A549 (cell line): ENCODE measurements around the gene PCDHA7. TPM values are rescaled to one million over a fixed set of nuclear protein-coding genes. Genes with fewer than 3 reads are reported as not detected.
"Not testable (repeated sequence)": the region's sequence is repeated elsewhere in the genome, so short reads cannot be mapped to it uniquely, and the experiment has no call there.

ENCODE experiments used
- ATAC-seq, 2 experiments: fragments of 200-7000 bp in 1 of 2; fragments of >200 bp in 1 of 2; cut with Nextera tagmentation in 1 of 2; cut with Tn5 transposase in 1 of 2; 3 replicates each; pipeline versions ENCODE4 v1.8.0 to v1.9.1; 2018 to 2020; ENCODE audit warnings: mild to moderate bottlenecking in 1 of 2, moderate library complexity in 1 of 2
- CTCF ChIA-PET: fragments of 300-600 bp; sonication (Branson Sonifier 250); formaldehyde crosslinking; extraction: SDS; loops from one replicate; lab custom pipeline; 2021; ENCODE audit warnings: antibody characterized with exemption, inconsistent platforms; lab: Yijun Ruan, JAX
- POLR2A ChIA-PET: fragments of 350-600 bp; formaldehyde crosslinking; extraction: SDS; loops from one replicate; lab custom pipeline; 2021; ENCODE audit warnings: antibody characterized with exemption, inconsistent platforms; lab: Yijun Ruan, JAX
- DNase-seq, 2 experiments: peaks; one replicate each; pipeline versions ENCODE4 v3.0.0 to v3.0.0-alpha.2; 2011 to 2016; ENCODE audit warnings: low read depth in 1 of 2, low spot score in 1 of 2
- FAIRE-seq: peaks from 2 replicates; lab custom pipeline; 2011; peaks lifted over from hg19 to GRCh38; lab: Jason Lieb, UNC
- H3K27ac ChIP-seq, 2 experiments: fragments of >200 bp; sonication (Bioruptor Twin); formaldehyde crosslinking; 3 replicates each; pipeline ENCODE4 v1.5.1; 2016 to 2017
- H3K4me1 ChIP-seq: fragments of >200 bp; sonication (Bioruptor Twin); formaldehyde crosslinking; 3 replicates; pipeline ENCODE4 v1.6.1; 2016
- H3K4me2 ChIP-seq: fragments of >200 bp; sonication (Bioruptor Twin); formaldehyde crosslinking; 3 replicates; pipeline ENCODE4 v1.6.1; 2016
- H3K4me3 ChIP-seq: fragments of >200 bp; sonication (Bioruptor Twin); formaldehyde crosslinking; 3 replicates; pipeline ENCODE4 v1.5.1; 2016
- H3K9me3 ChIP-seq: fragments of >200 bp; sonication (Bioruptor Twin); formaldehyde crosslinking; 3 replicates; pipeline ENCODE4 v1.6.1; 2016
- CEBPB ChIP-seq, 2 experiments: fragments of >200 bp in 1 of 2; sonication (Bioruptor Twin) in 1 of 2; formaldehyde crosslinking in 1 of 2; IDR thresholded peaks; 2 replicates each; pipeline ENCODE4 v1.6.1; 2012 to 2016
- CHD4 ChIP-seq: fragments of 200-600 bp; sonication (generic); IDR thresholded peaks from 2 replicates; pipeline ENCODE4 v1.6.1; 2016; ENCODE audit warnings: antibody characterized with exemption, mild to moderate bottlenecking, borderline replicate concordance
- EHMT2 ChIP-seq: fragments of 200-600 bp; sonication (generic); IDR thresholded peaks from 2 replicates; pipeline ENCODE4 v1.6.1; 2016; ENCODE audit warnings: antibody characterized with exemption, low read depth, mild to moderate bottlenecking, moderate library complexity
- FOSL2 ChIP-seq, 2 experiments: fragments of 450-650 bp in 1 of 2; fragments of >200 bp in 1 of 2; sonication (Bioruptor Twin) in 1 of 2; formaldehyde crosslinking; IDR thresholded peaks; 2 replicates each; pipeline versions ENCODE4 v1.5.0 to v1.6.1; 2016 to 2020; ENCODE audit warnings: mild to moderate bottlenecking in 1 of 2, moderate library complexity in 1 of 2
- GATA3 ChIP-seq: IDR thresholded peaks from 2 replicates; pipeline ENCODE4 v1.6.1; 2012; ENCODE audit warnings: borderline replicate concordance
- HOXA7 ChIP-seq: fragments of 250-450 bp; sonication (Bioruptor Pico); IDR thresholded peaks from 2 replicates; pipeline ENCODE4 v1.5.0; 2020; ENCODE audit warnings: mild to moderate bottlenecking, moderate library complexity
- HOXB5 ChIP-seq: fragments of 250-450 bp; sonication (Bioruptor Pico); IDR thresholded peaks from 2 replicates; pipeline ENCODE4 v1.5.0; 2020; ENCODE audit warnings: mild to moderate bottlenecking, moderate library complexity
- JUN ChIP-seq, 2 experiments: fragments of >200 bp; sonication (Bioruptor Twin); formaldehyde crosslinking; IDR thresholded peaks; 2 replicates in 1 of 2; 3 replicates in 1 of 2; pipeline ENCODE4 v1.6.1; 2016 to 2017
- MAZ ChIP-seq: fragments of 150-350 bp; IDR thresholded peaks from 2 replicates; pipeline ENCODE4 v1.6.1; 2014; ENCODE audit warnings: antibody characterized with exemption, low read depth, low read length, borderline replicate concordance
- MYC ChIP-seq: IDR thresholded peaks from 2 replicates; pipeline ENCODE4 v1.6.1; 2012; ENCODE audit warnings: mild to moderate bottlenecking, inconsistent platforms, low read length, improper control_type of control experiment, borderline replicate concordance
- NFE2L2 ChIP-seq: fragments of 150-350 bp; conservative IDR thresholded peaks from 2 replicates; pipeline ENCODE4 v1.6.1; 2014; ENCODE audit warnings: low read length
- POLR2A ChIP-seq: IDR thresholded peaks from 2 replicates; pipeline ENCODE4 v1.6.1; 2012; ENCODE audit warnings: mild to moderate bottlenecking, low read length
- RAD21 ChIP-seq, 2 experiments: fragments of >200 bp in 1 of 2; sonication (Bioruptor Twin) in 1 of 2; formaldehyde crosslinking in 1 of 2; IDR thresholded peaks in 1 of 2; conservative IDR thresholded peaks in 1 of 2; 2 replicates in 1 of 2; 3 replicates in 1 of 2; pipeline ENCODE4 v1.6.1; 2012 to 2018; ENCODE audit warnings: inconsistent platforms in 1 of 2
- SMC3 ChIP-seq: fragments of >200 bp; sonication (Bioruptor Twin); formaldehyde crosslinking; IDR thresholded peaks from 3 replicates; pipeline ENCODE4 v1.6.1; 2018; ENCODE audit warnings: inconsistent platforms
- ZFP36 ChIP-seq: fragments of 450-650 bp; IDR thresholded peaks from 2 replicates; pipeline ENCODE4 v1.6.1; 2014; ENCODE audit warnings: borderline replicate concordance; ENCODE audit not compliant: partially characterized antibody
- WGBS: methylation state at CpG from one replicate; pipeline ENCODE4 v1.1.6; 2017; ENCODE audit errors: missing lambda C conversion rate; 5-methylcytosine and 5-hydroxymethylcytosine counted together
- polyA plus RNA-seq, 4 experiments: library from polyadenylated mRNA; depleted of rRNA in 3 of 4; stranded (reverse); fragments of >200 nt; fragmentation: RNase III in 1 of 4; extraction: RNeasy Plus Mini Kit Qiagen cat#74134 plus additional on column Dnase treatment in 1 of 4; gene quantifications; 2 replicates in 3 of 4; 3 replicates in 1 of 4; pipeline ENCODE4 v1.2.3, GENCODE V29; 2011 to 2017
- TF ChIP-seq, protein P1 (sequence below): fragments of 150-350 bp; IDR thresholded peaks from 2 replicates; pipeline ENCODE4 v1.6.1; 2014; ENCODE audit warnings: low read depth, mild to moderate bottlenecking, low read length
- TF ChIP-seq, protein P2 (sequence below): fragments of >200 bp; sonication (Bioruptor Twin); formaldehyde crosslinking; IDR thresholded peaks from 2 replicates; pipeline ENCODE4 v1.6.1; 2016
- TF ChIP-seq, protein P3 (sequence below): fragments of 250-450 bp; sonication (Bioruptor Pico); IDR thresholded peaks from 2 replicates; pipeline ENCODE4 v1.5.0; 2020; ENCODE audit warnings: low read depth, mild to moderate bottlenecking, moderate library complexity
- TF ChIP-seq, protein P4 (sequence below): IDR thresholded peaks from 2 replicates; pipeline ENCODE4 v1.6.1; 2012

Gene PCDHA7
- polyA plus RNA-seq, 2 of the 4 experiments (the other 2 are of a cell fraction): 0.14 to 0.23 TPM

GRCh38 chr5:140876541-140877261 is 42.6 kb downstream of the PCDHA7 start:
- CTCF ChIA-PET: interaction anchor here (0.8 to 3.6 kb wide), 19 partner anchors 8 to 168 kb away, joined by 3 to 59 read pairs (median 6); partner anchors contain the start of genes PCDHA4, PCDHA5, PCDHAC1 and PCDHAC2

GRCh38 chr5:140877262-140877581 is 43.2 kb downstream of the PCDHA7 start:
- no peak for ATAC-seq
- Histone ChIP-seq H3K4me1 (no peaks in the 10 kb centered on the region), H3K4me3 (no peak overlapping the region), H3K27ac (no peak overlapping the region), H3K4me2 (no peak overlapping the region), H3K9me3 (no peaks in the 10 kb centered on the region)
- CTCF ChIA-PET: interaction anchor here (1.4 kb wide), 1 partner anchor 72 kb away, joined by 5 read pairs; no protein-coding TSS in a partner anchor
- POLR2A ChIA-PET: no interaction called here
- FAIRE-seq: no peak
- DNase-seq: no peak
- no peak for TF ChIP-seq EHMT2
- TF ChIP-seq, protein P1, sequence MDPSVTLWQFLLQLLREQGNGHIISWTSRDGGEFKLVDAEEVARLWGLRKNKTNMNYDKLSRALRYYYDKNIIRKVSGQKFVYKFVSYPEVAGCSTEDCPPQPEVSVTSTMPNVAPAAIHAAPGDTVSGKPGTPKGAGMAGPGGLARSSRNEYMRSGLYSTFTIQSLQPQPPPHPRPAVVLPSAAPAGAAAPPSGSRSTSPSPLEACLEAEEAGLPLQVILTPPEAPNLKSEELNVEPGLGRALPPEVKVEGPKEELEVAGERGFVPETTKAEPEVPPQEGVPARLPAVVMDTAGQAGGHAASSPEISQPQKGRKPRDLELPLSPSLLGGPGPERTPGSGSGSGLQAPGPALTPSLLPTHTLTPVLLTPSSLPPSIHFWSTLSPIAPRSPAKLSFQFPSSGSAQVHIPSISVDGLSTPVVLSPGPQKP: no peak
- no peak for TF ChIP-seq ZFP36
- no peak for TF ChIP-seq FOSL2 (IDR thresholded peaks at IDR 0.05)
- TF ChIP-seq FOSL2 (CRISPR knock-in tag; IDR thresholded peaks at IDR 0.05): no peak
- no peak for TF ChIP-seq HOXA7 (CRISPR knock-in tag)
- TF ChIP-seq GATA3: no peak
- TF ChIP-seq POLR2A: no peak
- no peak for TF ChIP-seq MAZ
- TF ChIP-seq NFE2L2: no peak
- no peak for TF ChIP-seq MYC
- TF ChIP-seq JUN (IDR thresholded peaks at IDR 0.05): no peak
- TF ChIP-seq, protein P2, sequence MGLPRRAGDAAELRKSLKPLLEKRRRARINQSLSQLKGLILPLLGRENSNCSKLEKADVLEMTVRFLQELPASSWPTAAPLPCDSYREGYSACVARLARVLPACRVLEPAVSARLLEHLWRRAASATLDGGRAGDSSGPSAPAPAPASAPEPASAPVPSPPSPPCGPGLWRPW: no peak
- TF ChIP-seq HOXB5 (CRISPR knock-in tag): no peak
- no peak for TF ChIP-seq CHD4
- TF ChIP-seq, protein P3, sequence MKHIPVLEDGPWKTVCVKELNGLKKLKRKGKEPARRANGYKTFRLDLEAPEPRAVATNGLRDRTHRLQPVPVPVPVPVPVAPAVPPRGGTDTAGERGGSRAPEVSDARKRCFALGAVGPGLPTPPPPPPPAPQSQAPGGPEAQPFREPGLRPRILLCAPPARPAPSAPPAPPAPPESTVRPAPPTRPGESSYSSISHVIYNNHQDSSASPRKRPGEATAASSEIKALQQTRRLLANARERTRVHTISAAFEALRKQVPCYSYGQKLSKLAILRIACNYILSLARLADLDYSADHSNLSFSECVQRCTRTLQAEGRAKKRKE (CRISPR knock-in tag): no peak
- TF ChIP-seq SMC3: no peak
- WGBS: 89% methylated on average over 35 of the region's 37 CpGs

More at GRCh38 chr5:140876541-140877261, 42.6 kb downstream of the PCDHA7 start:
- POLR2A ChIA-PET: interaction anchor here (2.4 kb wide), 1 partner anchor 164 kb away, joined by 26 read pairs; no protein-coding TSS in a partner anchor
- H3K4me1 ChIP-seq, FAIRE-seq, H3K4me2 ChIP-seq, H3K27ac ChIP-seq, DNase-seq, ATAC-seq, H3K4me3 ChIP-seq, H3K9me3 ChIP-seq: not testable (repeated sequence)
- WGBS: 91% methylated on average over 69 of the region's 80 CpGs

DNA sequence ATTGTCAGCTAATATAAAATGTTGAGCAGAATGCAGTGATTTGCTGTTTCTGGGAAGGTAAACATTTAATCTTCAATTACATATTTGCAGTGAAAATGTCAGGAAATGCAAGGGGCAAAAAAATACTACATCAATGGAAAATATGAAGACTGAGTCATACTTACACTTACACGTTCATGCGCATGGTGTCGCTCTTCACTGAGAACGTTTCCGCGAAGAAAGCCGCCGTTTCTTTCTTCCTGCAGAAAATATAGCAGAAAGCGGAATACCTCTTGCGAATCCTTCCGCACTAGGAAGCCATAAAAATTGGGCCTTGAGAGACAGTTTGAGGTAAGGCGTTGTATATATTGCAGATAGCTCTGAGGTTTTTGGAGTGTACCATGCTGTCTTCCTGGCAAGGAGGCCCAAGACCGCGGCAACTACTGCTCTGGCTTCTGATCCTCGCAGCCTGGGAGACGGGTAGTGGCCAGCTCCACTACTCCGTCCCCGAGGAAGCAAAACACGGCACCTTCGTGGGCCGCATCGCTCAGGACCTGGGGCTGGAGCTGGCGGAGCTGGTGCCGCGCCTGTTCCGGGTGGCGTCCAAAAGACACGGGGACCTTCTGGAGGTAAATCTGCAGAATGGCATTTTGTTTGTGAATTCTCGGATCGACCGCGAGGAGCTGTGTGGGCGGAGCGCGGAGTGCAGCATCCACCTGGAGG is 48.0 kb downstream of the PCDHA7 start, which contains the start of gene PCDHA13:
Gene PCDHA13 (plus strand): TSS at position 236 of the 702 bp plus-strand sequence. CDS start 145 bp downstream, at position 381.
- Histone ChIP-seq H3K4me2 (no peak within 1 kb of the TSS), H3K4me1 (no peaks in the 10 kb centered on the region)
- WGBS: 73% methylated on average over 33 of the region's 35 CpGs
- FAIRE-seq (no peak), DNase-seq (no peak)
- POLR2A ChIA-PET: no interaction called here
- TF ChIP-seq, protein P4, sequence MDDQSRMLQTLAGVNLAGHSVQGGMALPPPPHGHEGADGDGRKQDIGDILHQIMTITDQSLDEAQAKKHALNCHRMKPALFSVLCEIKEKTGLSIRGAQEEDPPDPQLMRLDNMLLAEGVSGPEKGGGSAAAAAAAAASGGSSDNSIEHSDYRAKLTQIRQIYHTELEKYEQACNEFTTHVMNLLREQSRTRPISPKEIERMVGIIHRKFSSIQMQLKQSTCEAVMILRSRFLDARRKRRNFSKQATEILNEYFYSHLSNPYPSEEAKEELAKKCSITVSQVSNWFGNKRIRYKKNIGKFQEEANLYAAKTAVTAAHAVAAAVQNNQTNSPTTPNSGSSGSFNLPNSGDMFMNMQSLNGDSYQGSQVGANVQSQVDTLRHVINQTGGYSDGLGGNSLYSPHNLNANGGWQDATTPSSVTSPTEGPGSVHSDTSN: no peak
- no peak for TF ChIP-seq FOSL2 (IDR thresholded peaks at IDR 0.05)
- TF ChIP-seq FOSL2 (CRISPR knock-in tag; IDR thresholded peaks at IDR 0.05): no peak
- no peak for TF ChIP-seq RAD21 (conservative IDR thresholded peaks at IDR 0.05 in 1 of 2, IDR thresholded peaks at IDR 0.05 in 1 of 2)
- TF ChIP-seq CEBPB (IDR thresholded peaks at IDR 0.05): no peak
- TF ChIP-seq, all 56 proteins: peak for 0
- CTCF ChIA-PET: interaction anchor here (1.1 kb wide), 1 partner anchor 44 kb away, joined by 4 read pairs; the partner anchor contains the start of gene PCDHAC1
- no peak within 1 kb of the TSS for H3K27ac ChIP-seq
- no peak for ATAC-seq
- H3K9me3 ChIP-seq: peaks cover 4% of the 10 kb centered on the region; the same call in 2 of the 3 replicates
- no peak within 1 kb of the TSS for H3K4me3 ChIP-seq
